Fibroblast of lung (primary cell): Measurements from ENCODE around the gene PGLYRP3.

Experiments
- EZH2 ChIP-seq: IDR thresholded peaks from 2 replicates; pipeline ENCODE4 v1.5.1; 2012; ENCODE audit warnings: low read length, control low read depth, mild to moderate bottlenecking; ENCODE audit errors: missing control alignments
- TF ChIP-seq, protein P1 (sequence below), 2 donors: IDR thresholded peaks in 1 of 2; conservative IDR thresholded peaks in 1 of 2; 1 replicate in 1 of 2; 2 replicates in 1 of 2; pipeline ENCODE4 v1.5.1; 2011 to 2012; ENCODE audit warnings: low read length in 2 of 2, control low read depth in 1 of 2, inconsistent platforms in 1 of 2, low read depth in 1 of 2, mild to moderate bottlenecking in 1 of 2

DNA sequence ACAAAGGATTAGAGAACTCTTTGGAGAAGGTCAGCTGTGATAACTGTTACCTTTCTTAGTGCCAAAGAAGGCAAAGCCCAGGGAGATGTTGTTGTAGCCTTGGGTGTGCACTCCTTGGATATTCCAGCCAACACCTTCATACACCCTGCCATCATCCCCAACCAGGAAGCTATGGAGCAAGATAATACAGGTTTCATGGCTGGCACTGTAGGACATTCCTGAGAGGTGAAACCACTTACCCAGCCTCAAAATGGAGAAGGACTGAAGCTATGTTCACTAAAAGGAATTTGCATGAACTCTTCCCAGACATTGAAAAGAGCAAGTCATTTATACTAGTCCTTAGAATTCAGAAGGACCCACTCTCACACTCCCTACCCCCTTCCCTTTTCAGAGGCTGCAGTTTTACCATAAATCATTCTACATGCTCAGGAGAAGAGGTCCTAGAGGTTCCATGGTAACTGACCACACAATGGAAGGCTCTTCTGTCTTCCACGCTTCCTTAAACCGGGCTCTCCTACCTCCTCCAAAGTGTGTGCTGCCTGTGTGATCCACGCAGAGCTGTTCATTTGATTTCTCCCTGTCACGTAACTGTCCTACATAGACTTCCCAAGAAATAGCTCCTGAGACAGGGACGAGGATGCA, 30.4 kb upstream of the PGLYRP3 start:
- TF ChIP-seq, protein P1, sequence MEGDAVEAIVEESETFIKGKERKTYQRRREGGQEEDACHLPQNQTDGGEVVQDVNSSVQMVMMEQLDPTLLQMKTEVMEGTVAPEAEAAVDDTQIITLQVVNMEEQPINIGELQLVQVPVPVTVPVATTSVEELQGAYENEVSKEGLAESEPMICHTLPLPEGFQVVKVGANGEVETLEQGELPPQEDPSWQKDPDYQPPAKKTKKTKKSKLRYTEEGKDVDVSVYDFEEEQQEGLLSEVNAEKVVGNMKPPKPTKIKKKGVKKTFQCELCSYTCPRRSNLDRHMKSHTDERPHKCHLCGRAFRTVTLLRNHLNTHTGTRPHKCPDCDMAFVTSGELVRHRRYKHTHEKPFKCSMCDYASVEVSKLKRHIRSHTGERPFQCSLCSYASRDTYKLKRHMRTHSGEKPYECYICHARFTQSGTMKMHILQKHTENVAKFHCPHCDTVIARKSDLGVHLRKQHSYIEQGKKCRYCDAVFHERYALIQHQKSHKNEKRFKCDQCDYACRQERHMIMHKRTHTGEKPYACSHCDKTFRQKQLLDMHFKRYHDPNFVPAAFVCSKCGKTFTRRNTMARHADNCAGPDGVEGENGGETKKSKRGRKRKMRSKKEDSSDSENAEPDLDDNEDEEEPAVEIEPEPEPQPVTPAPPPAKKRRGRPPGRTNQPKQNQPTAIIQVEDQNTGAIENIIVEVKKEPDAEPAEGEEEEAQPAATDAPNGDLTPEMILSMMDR (conservative IDR thresholded peaks at IDR 0.05 in 1 of 2, IDR thresholded peaks at IDR 0.05 in 1 of 2; ENCODE audit: low read depth in 1 of 2, low read length in 2 of 2) = no peak
- TF ChIP-seq EZH2 = no peak
